HFFc6 (cell line): ENCODE results near the gene BTBD8. TPM values are rescaled to one million over a fixed set of nuclear protein-coding genes. Genes with fewer than 3 reads are reported as not detected.

Experiments
- DNase-seq: peaks from one replicate; pipeline ENCODE4 v3.0.0-alpha.2; 2018
- H3K27ac Mint-ChIP-seq: 2 replicates; pipeline ENCODE4 v1.8.0; 2020; ENCODE audit warnings: mild to moderate bottlenecking, mixed read lengths
- H3K27me3 Mint-ChIP-seq: 2 replicates; pipeline ENCODE4 v1.8.0; 2021; ENCODE audit warnings: mild to moderate bottlenecking, moderate library complexity, mixed read lengths; ENCODE audit not compliant: insufficient read depth
- H3K36me3 Mint-ChIP-seq: 2 replicates; pipeline ENCODE4 v1.8.0; 2021; ENCODE audit warnings: low read depth, mixed read lengths
- H3K4me1 Mint-ChIP-seq: 2 replicates; pipeline ENCODE4 v1.8.0; 2020; ENCODE audit warnings: low read depth, mixed read lengths
- H3K4me3 Mint-ChIP-seq: 2 replicates; pipeline ENCODE4 v1.8.0; 2020; ENCODE audit warnings: mild to moderate bottlenecking, moderate library complexity, mixed read lengths
- H3K9me3 Mint-ChIP-seq: 2 replicates; pipeline ENCODE4 v1.8.0; 2020; ENCODE audit warnings: mild to moderate bottlenecking, mixed read lengths
- total RNA-seq, 6 experiments: library from RNA; stranded (reverse); fragmentation: NEBNext Ultra II Directional; extraction: Animal tissue kit (Norgen Biotek cat#: 25700); gene quantifications; 2 replicates in 1 of 6; 3 replicates in 5 of 6; pipeline ENCODE4 v1.2.3, GENCODE V29; 2021
- TF ChIP-seq, protein P1 (sequence below): fragments of 200-600 bp; sonication (generic); IDR thresholded peaks from 2 replicates; pipeline ENCODE4 v1.5.0; 2021; ENCODE audit warnings: antibody characterized with exemption, mild to moderate bottlenecking

BTBD8 gene
- total RNA-seq, 6 experiments from 2014 or later = 0.82 to 1.8 (median 1.0) TPM

- Mint-ChIP-seq H3K4me3 (no peak overlapping the region), H3K27me3 (no peaks in the 10 kb centered on the region), H3K4me1 (no peaks in the 10 kb centered on the region), H3K27ac (no peak overlapping the region), H3K9me3 (no peaks in the 10 kb centered on the region), H3K36me3 (no peaks in the 10 kb centered on the region)
- TF ChIP-seq, protein P1, sequence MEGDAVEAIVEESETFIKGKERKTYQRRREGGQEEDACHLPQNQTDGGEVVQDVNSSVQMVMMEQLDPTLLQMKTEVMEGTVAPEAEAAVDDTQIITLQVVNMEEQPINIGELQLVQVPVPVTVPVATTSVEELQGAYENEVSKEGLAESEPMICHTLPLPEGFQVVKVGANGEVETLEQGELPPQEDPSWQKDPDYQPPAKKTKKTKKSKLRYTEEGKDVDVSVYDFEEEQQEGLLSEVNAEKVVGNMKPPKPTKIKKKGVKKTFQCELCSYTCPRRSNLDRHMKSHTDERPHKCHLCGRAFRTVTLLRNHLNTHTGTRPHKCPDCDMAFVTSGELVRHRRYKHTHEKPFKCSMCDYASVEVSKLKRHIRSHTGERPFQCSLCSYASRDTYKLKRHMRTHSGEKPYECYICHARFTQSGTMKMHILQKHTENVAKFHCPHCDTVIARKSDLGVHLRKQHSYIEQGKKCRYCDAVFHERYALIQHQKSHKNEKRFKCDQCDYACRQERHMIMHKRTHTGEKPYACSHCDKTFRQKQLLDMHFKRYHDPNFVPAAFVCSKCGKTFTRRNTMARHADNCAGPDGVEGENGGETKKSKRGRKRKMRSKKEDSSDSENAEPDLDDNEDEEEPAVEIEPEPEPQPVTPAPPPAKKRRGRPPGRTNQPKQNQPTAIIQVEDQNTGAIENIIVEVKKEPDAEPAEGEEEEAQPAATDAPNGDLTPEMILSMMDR = no peak
- no peak for DNase-seq
Observed at GRCh38 chr1:92136341-92136740, 56.2 kb downstream of the BTBD8 start.

GRCh38 chr1:92154934-92155333, 74.8 kb downstream of the BTBD8 start:
- TF ChIP-seq, protein P1 = no peak
- no peak for DNase-seq
- Mint-ChIP-seq H3K9me3 (peaks cover 25% of the 10 kb centered on the region), H3K36me3 (peaks cover 8% of the 10 kb centered on the region), H3K27ac (no peak overlapping the region), H3K4me1 (no peaks in the 10 kb centered on the region), H3K27me3 (no peaks in the 10 kb centered on the region), H3K4me3 (no peak overlapping the region)

DNA sequence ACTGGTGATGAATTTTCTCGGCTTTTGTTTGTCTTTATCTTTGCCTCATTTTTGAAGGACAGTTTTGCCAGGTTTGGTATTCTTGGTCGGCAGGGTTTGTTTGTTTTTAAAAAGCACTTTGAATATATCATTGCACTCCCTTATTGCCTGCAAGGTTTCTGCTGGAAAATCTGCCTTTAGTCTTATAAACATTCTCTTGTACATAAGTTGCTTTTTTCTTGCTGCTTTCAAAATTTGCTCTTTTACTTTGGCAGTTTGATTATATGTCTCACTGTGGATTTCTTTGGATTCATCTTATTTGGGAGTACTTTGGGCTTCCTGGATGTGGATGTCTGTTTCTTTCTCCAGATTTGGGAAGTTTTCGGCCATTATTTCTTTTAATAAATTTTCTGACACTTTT, 79.4 kb downstream of the BTBD8 start:
- Mint-ChIP-seq H3K9me3 (peaks cover 31% of the 10 kb centered on the region), H3K27me3 (no peaks in the 10 kb centered on the region), H3K27ac (no peak overlapping the region), H3K36me3 (peaks cover 14% of the 10 kb centered on the region), H3K4me3 (no peak overlapping the region), H3K4me1 (no peaks in the 10 kb centered on the region)
- DNase-seq = no peak
- TF ChIP-seq, protein P1 = no peak

- Mint-ChIP-seq H3K27me3 (no peaks in the 10 kb centered on the region), H3K27ac (no peak overlapping the region), H3K4me3 (no peak overlapping the region), H3K4me1 (no peaks in the 10 kb centered on the region), H3K36me3 (peaks cover 1% of the 10 kb centered on the region; the same call in 1 of the 2 replicates), H3K9me3 (peaks cover 2% of the 10 kb centered on the region)
- DNase-seq = no peak
- TF ChIP-seq, protein P1 = no peak
Observed at GRCh38 chr1:92165389-92165788, 85.2 kb downstream of the BTBD8 start.

- DNase-seq = no peak
- Mint-ChIP-seq H3K27ac (no peak overlapping the region), H3K4me1 (no peaks in the 10 kb centered on the region), H3K27me3 (no peaks in the 10 kb centered on the region), H3K4me3 (no peak overlapping the region), H3K9me3 (no peaks in the 10 kb centered on the region), H3K36me3 (no peaks in the 10 kb centered on the region)
- TF ChIP-seq, protein P1 = no peak
Observed at GRCh38 chr1:92167151-92167550, 87.0 kb downstream of the BTBD8 start.

GRCh38 chr1:92168657-92169056, 88.5 kb downstream of the BTBD8 start:
- H3K27ac Mint-ChIP-seq = no peak overlapping the region
- no peak overlapping the region for H3K4me3 Mint-ChIP-seq
- no peaks in the 10 kb centered on the region for H3K9me3 Mint-ChIP-seq
- no peak for DNase-seq
- H3K36me3 Mint-ChIP-seq = no peaks in the 10 kb centered on the region
- no peaks in the 10 kb centered on the region; the same call in 1 of the 2 replicates for H3K27me3 Mint-ChIP-seq
- TF ChIP-seq, protein P1 = no peak
- no peaks in the 10 kb centered on the region for H3K4me1 Mint-ChIP-seq
